CD4-positive, alpha-beta T cell treated with Interleukin-6 for 4 hours (primary cell): Measurements from ENCODE around the gene RFPL2.
"Not testable (repeated sequence)": the region's sequence is repeated elsewhere in the genome, so short reads cannot be mapped to it uniquely, and the experiment has no call there.

ENCODE experiments used
- DNase-seq: peaks from one replicate; pipeline ENCODE4 v3.0.0-alpha.2; 2020; ENCODE audit warnings: mixed read lengths

RFPL2 gene

GRCh38 chr22:32160411-32160810 lies 44.5 kb downstream of the RFPL2 start:
- DNase-seq = not testable (repeated sequence)

- DNase-seq = no peak
Observed at GRCh38 chr22:32158712-32159533, 46.0 kb downstream of the RFPL2 start, which contains the start of gene C22orf42. C22orf42 (minus strand) TSS chr22:32159303; CDS start chr22:32159215, 88 bp downstream.

- DNase-seq = not testable (repeated sequence)
Observed at GRCh38 chr22:32157632-32158031, 47.2 kb downstream of the RFPL2 start.

GRCh38 chr22:32154727-32155126 lies 50.1 kb downstream of the RFPL2 start:
- DNase-seq = not testable (repeated sequence)

- DNase-seq = not testable (repeated sequence)
Observed at GRCh38 chr22:32151641-32152040, 53.2 kb downstream of the RFPL2 start.

- DNase-seq = not testable (repeated sequence)
Observed at GRCh38 chr22:32150647-32151046, 54.2 kb downstream of the RFPL2 start.

GRCh38 chr22:32148372-32148771 lies 56.5 kb downstream of the RFPL2 start:
- DNase-seq = not testable (repeated sequence)

- DNase-seq = not testable (repeated sequence)
Observed at GRCh38 chr22:32147128-32147527, 57.7 kb downstream of the RFPL2 start.

GRCh38 chr22:32144496-32145274 lies 60.2 kb downstream of the RFPL2 start:
- DNase-seq = peak; percentile 20

GRCh38 chr22:32142600-32142999 lies 62.3 kb downstream of the RFPL2 start:
- no peak for DNase-seq

GRCh38 chr22:32140688-32141087 lies 64.2 kb downstream of the RFPL2 start:
- not testable (repeated sequence) for DNase-seq
